Neural cell (in vitro differentiated cells): ENCODE measurements around the gene EFCAB6.

Experiments
- EZH2 ChIP-seq: fragments of 200-600, 300-800 bp; shearing (Covaris generic), sonication (generic); IDR thresholded peaks from 2 replicates; pipeline ENCODE4 v1.6.1; 2014; ENCODE audit warnings: antibody characterized with exemption, low read length, borderline replicate concordance, mild to moderate bottlenecking; ENCODE audit not compliant: insufficient read depth, poor library complexity, severe bottlenecking
- POLR2AphosphoS5 ChIP-seq: IDR thresholded peaks from 2 replicates; pipeline ENCODE4 v1.6.1; 2012
- RAD21 ChIP-seq: fragments of 450-650 bp; conservative IDR thresholded peaks from 2 replicates; pipeline ENCODE4 v1.6.1; 2014; ENCODE audit warnings: antibody characterized with exemption, mild to moderate bottlenecking, moderate library complexity
- TF ChIP-seq, protein P1 (sequence below): fragments of 450-650 bp; IDR thresholded peaks from 2 replicates; pipeline ENCODE4 v1.5.1; 2014; ENCODE audit warnings: antibody characterized with exemption, mild to moderate bottlenecking, moderate library complexity; ENCODE audit not compliant: poor library complexity, severe bottlenecking

DNA sequence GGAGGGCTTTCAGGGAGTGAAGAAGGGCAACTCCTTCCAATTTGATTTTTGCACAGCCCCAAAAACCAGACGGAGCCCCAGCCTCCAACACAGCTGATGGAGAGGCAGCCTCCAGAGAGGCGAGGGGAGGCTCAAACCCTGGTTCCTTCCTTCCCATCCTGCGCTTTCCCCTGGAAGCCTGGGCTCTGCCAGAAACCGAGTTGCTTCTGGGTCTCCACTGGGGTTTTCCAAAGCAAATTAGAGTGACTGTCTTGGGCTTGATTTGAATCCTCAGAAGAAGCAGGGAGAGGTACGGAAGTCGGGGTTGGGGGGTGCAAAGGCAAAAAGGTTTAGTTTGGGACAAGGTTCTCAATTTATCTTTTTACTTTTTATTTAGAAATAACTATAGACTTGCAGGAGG is 271.1 kb downstream of the EFCAB6 start:
- no peak for TF ChIP-seq EZH2
- TF ChIP-seq, protein P1, sequence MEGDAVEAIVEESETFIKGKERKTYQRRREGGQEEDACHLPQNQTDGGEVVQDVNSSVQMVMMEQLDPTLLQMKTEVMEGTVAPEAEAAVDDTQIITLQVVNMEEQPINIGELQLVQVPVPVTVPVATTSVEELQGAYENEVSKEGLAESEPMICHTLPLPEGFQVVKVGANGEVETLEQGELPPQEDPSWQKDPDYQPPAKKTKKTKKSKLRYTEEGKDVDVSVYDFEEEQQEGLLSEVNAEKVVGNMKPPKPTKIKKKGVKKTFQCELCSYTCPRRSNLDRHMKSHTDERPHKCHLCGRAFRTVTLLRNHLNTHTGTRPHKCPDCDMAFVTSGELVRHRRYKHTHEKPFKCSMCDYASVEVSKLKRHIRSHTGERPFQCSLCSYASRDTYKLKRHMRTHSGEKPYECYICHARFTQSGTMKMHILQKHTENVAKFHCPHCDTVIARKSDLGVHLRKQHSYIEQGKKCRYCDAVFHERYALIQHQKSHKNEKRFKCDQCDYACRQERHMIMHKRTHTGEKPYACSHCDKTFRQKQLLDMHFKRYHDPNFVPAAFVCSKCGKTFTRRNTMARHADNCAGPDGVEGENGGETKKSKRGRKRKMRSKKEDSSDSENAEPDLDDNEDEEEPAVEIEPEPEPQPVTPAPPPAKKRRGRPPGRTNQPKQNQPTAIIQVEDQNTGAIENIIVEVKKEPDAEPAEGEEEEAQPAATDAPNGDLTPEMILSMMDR = no peak
- no peak for TF ChIP-seq RAD21
- TF ChIP-seq POLR2AphosphoS5 = no peak
